ENCODE data around the gene MAP3K20. TPM values are rescaled to one million over a fixed set of nuclear protein-coding genes. Genes with fewer than 3 reads are reported as not detected.
A peak's percentile ranks its signal among the peaks of the same experiment; 100 is the strongest.

The MAP3K20 gene
- total RNA-seq, 2 donors from 2014 or later: 45.9 to 79.6 TPM

DNA sequence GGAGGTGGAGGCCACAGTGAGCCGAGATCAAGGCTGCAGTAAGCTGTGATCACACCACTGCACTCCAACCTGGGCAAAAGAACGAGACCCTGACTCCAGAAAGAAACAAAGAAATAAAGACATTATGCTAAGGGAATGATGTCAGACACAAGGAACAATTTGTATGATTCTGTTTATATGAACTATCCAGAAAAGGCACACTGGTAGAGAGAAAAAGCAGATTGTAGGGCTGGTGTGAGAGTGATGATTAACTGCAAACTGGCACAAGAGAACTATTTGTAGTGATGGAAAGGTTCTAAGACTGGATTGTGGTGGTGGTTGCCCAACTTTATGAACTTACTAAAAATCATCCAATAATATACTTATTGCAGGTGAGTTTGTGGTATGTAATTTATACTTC is 106.3 kb downstream of the MAP3K20 start:
- Histone ChIP-seq H3K4me3 (no peak overlapping the region), H3K36me3 (no peaks in the 10 kb centered on the region), H3K27ac (peak overlapping the region; percentile 15 to 26), H3K27me3 (replicated peaks; ENCODE audit: insufficient read depth) (no peaks in the 10 kb centered on the region), H3K9me3 (peaks cover 3% of the 10 kb centered on the region), H3K4me1 (ENCODE audit: control insufficient read depth in 1 of 2, low read depth in 2 of 2) (peaks cover 20 to 42% of the 10 kb centered on the region in 2 donors)
- no peak for TF ChIP-seq CTCF (IDR thresholded peaks at IDR 0.05)
- DNase-seq (ENCODE audit: low spot score) (no peak), ATAC-seq (ENCODE audit: insufficient number of reproducible peaks, low FRiP score, low read depth) (no peak)

DNA sequence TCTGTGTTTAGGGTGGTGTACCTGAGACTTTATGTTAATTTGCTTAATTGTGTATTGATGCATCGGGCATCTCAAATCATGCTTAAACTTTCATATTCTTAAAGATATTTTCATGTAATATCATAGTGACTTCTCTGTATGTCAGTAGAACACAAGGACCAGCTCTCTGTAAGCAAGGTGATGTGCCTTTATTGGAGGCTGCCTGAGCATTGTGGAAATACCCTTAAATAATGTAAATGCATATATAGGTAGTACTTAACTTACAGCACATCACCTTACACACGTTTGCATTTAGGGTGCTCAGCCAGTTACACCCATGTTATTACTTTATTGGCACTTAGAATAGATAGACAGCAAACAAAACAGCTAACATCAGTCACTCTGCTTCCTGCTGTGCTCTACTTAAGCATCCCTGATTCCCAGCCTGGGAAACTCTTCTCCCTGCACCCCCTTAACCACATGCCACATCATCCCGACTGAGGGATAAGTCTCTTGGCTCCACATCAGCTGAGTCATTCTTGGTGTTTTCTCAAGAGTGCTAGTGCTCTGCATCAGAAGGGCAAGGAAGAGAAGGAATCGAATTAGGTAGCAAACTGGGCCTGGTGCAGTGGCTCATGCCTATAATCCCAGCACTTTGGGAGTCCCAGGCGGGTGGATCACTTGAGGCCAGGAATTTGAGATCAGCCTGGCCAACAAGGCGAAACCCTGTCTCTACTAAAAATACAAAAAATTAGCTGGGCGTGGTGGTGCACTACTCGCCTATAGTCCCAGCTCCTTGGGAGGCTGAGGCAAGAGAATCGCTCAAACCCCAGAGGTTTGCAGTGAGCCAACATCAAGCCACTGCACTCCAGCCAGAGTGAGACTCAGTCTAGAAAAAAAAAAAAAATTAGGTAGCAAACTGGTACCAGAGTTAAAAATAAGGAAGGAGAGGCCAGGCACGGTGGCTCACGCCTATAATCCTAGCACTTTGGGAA is 108.7 kb downstream of the MAP3K20 start:
- TF ChIP-seq CTCF (IDR thresholded peaks at IDR 0.05): no peak
- Histone ChIP-seq H3K27ac (peak overlapping the region; percentile 81 to 91), H3K27me3 (replicated peaks; ENCODE audit: insufficient read depth) (no peaks in the 10 kb centered on the region), H3K36me3 (no peaks in the 10 kb centered on the region), H3K4me3 (no peak overlapping the region), H3K9me3 (peaks cover 3% of the 10 kb centered on the region), H3K4me1 (ENCODE audit: control insufficient read depth in 1 of 2, low read depth in 2 of 2) (peaks cover 34 to 65% of the 10 kb centered on the region in 2 donors)
- ATAC-seq (ENCODE audit: insufficient number of reproducible peaks, low FRiP score, low read depth) (peak; percentile 97), DNase-seq (ENCODE audit: low spot score) (peak; percentile 70)

- H3K4me1 ChIP-seq (ENCODE audit: control insufficient read depth in 1 of 2, low read depth in 2 of 2): peaks cover 34 to 76% of the 10 kb centered on the region in 2 donors
- H3K36me3 ChIP-seq: no peaks in the 10 kb centered on the region
- H3K27ac ChIP-seq: peak overlapping the region; percentile 81 to 91
- DNase-seq (ENCODE audit: low spot score) (no peak), ATAC-seq (ENCODE audit: insufficient number of reproducible peaks, low FRiP score, low read depth) (no peak)
- no peak overlapping the region for H3K4me3 ChIP-seq
- peaks cover 3% of the 10 kb centered on the region for H3K9me3 ChIP-seq
- TF ChIP-seq CTCF (IDR thresholded peaks at IDR 0.05): no peak
- H3K27me3 ChIP-seq (replicated peaks; ENCODE audit: insufficient read depth): no peaks in the 10 kb centered on the region
Measured at GRCh38 chr2:173185437-173185836, 109.8 kb downstream of the MAP3K20 start.

DNA sequence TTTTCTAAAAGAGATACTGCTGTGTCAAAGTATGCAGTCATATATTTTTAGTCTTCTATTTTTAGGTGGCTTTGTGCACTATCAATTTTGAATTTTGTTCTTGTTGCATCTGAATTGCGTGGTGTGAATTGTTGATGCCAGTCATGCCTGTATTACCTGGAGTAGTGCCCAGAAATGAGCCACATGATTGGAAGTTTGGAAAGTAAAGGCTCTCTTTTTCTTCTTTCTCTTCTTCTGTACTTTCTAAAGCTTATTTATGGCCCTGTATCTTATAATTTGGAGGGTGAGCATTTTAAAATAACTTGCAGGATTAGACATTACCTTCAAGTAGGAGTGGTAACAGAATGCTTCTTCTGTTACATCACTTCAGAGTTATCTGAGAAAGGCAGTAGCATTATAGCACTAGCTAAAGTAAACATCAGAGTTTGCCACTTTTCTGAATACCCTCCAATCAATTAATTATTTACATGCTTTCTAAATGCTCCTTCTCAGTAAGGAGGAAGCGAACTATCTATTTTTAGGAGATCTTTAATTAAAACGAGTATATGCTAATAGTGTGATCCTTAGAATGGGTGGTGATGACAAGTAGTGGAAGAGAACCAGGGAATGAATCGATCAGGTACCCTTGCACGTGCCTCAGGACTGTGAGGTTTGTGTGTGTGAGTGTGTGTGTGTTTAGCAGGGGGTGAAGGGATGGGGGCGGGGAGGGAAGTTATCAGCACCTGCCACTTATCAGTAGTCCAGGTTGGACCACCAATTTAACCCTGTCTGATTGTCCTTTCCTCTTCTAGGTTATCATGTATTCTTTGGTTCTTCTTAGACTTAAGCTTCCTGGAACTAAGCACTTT is 112.5 kb downstream of the MAP3K20 start:
- peaks cover 39 to 86% of the 10 kb centered on the region in 2 donors for H3K4me1 ChIP-seq (ENCODE audit: control insufficient read depth in 1 of 2, low read depth in 2 of 2)
- no peak for ATAC-seq (ENCODE audit: insufficient number of reproducible peaks, low FRiP score, low read depth)
- TF ChIP-seq CTCF (IDR thresholded peaks at IDR 0.05): no peak
- H3K36me3 ChIP-seq: no peaks in the 10 kb centered on the region
- no peaks in the 10 kb centered on the region for H3K27me3 ChIP-seq (replicated peaks; ENCODE audit: insufficient read depth)
- DNase-seq (ENCODE audit: low spot score): no peak
- no peaks in the 10 kb centered on the region for H3K9me3 ChIP-seq
- H3K4me3 ChIP-seq: no peak overlapping the region
- H3K27ac ChIP-seq: peak overlapping the region; percentile 46 to 75

- Histone ChIP-seq H3K9me3 (no peaks in the 10 kb centered on the region), H3K36me3 (no peaks in the 10 kb centered on the region), H3K4me3 (no peak overlapping the region), H3K4me1 (ENCODE audit: control insufficient read depth in 1 of 2, low read depth in 2 of 2) (peaks cover 39 to 80% of the 10 kb centered on the region in 2 donors), H3K27ac (peak overlapping the region; percentile 52 to 75), H3K27me3 (replicated peaks; ENCODE audit: insufficient read depth) (no peaks in the 10 kb centered on the region)
- DNase-seq (ENCODE audit: low spot score) (no peak), ATAC-seq (ENCODE audit: insufficient number of reproducible peaks, low FRiP score, low read depth) (no peak)
- TF ChIP-seq CTCF (IDR thresholded peaks at IDR 0.05): no peak
Measured at GRCh38 chr2:173191601-173192000, 116.0 kb downstream of the MAP3K20 start.

Measured in thoracic aorta (tissue), 2 donors.